SU-DHL-6 (cell line): ENCODE measurements around the gene RPS6KA5.

ENCODE experiments used
- H2AFZ ChIP-seq: fragments of 200-600 bp; sonication (generic); 2 replicates; pipeline ENCODE4 v1.6.1; 2014; ENCODE audit warnings: low read depth, mild to moderate bottlenecking, moderate library complexity, mixed read lengths, antibody characterized with exemption, low read length; ENCODE audit not compliant: severe bottlenecking
- H3F3A ChIP-seq: fragments of 200-600 bp; shearing (Covaris generic); 2 replicates; pipeline ENCODE4 v1.6.0; 2016; ENCODE audit warnings: antibody characterized with exemption, mild to moderate bottlenecking; ENCODE audit not compliant: insufficient read depth
- H3K27ac ChIP-seq: fragments of 200-600 bp; sonication (generic); 2 replicates; pipeline ENCODE4 v1.5.1; 2016; ENCODE audit warnings: low read depth, mild to moderate bottlenecking, low read length, moderate library complexity, mixed read lengths
- H3K27me3 ChIP-seq: fragments of 200-600 bp; sonication (generic), shearing (Covaris generic); 2 replicates; pipeline ENCODE4 v1.6.0; 2014; ENCODE audit warnings: mild to moderate bottlenecking, low read length
- H3K36me3 ChIP-seq: fragments of 200-600 bp; sonication (generic); 2 replicates; pipeline ENCODE4 v1.6.1; 2014; ENCODE audit warnings: mild to moderate bottlenecking, low read length, mixed read lengths
- H3K4me2 ChIP-seq: fragments of 300-600, 200-600 bp; shearing (Covaris generic), sonication (generic); 2 replicates; pipeline ENCODE4 v1.6.0; 2014; ENCODE audit warnings: low read length, low read depth, mild to moderate bottlenecking; ENCODE audit not compliant: poor library complexity, severe bottlenecking
- H3K4me3 ChIP-seq: fragments of 200-600 bp; sonication (generic); 2 replicates; pipeline ENCODE4 v1.5.1; 2014; ENCODE audit warnings: antibody characterized with exemption, low read length, mild to moderate bottlenecking, mixed read lengths; ENCODE audit not compliant: insufficient read depth, poor library complexity, severe bottlenecking
- H3K79me2 ChIP-seq: fragments of 200-600 bp; sonication (generic); 2 replicates; pipeline ENCODE4 v1.6.1; 2014; ENCODE audit warnings: mild to moderate bottlenecking, low read length, moderate library complexity; ENCODE audit not compliant: insufficient read depth
- H3K9ac ChIP-seq: fragments of 200-600 bp; sonication (generic); 2 replicates; pipeline ENCODE4 v1.7.0; 2014; ENCODE audit warnings: mild to moderate bottlenecking, low read length
- H3K9me2 ChIP-seq: fragments of 200-600 bp; sonication (generic); replicated peaks from 2 replicates; pipeline ENCODE4 v1.6.1; 2014; ENCODE audit warnings: low read length; ENCODE audit not compliant: insufficient read depth
- H3K9me3 ChIP-seq: fragments of 200-600 bp; sonication (generic); 2 replicates; pipeline ENCODE4 v1.6.1; 2014; ENCODE audit warnings: low read length, mixed read lengths; ENCODE audit not compliant: insufficient read depth
- H4K20me1 ChIP-seq: fragments of 200-600 bp; sonication (generic); 2 replicates; pipeline ENCODE4 v1.6.1; 2014; ENCODE audit warnings: low read depth, mild to moderate bottlenecking, antibody characterized with exemption, low read length, moderate library complexity, mixed read lengths
- CTCF ChIP-seq: fragments of 200-600 bp; sonication (generic); IDR thresholded peaks from one replicate; pipeline ENCODE4 v1.5.1; 2017; ENCODE audit warnings: antibody characterized with exemption, mild to moderate bottlenecking, low read length, moderate library complexity; ENCODE audit not compliant: insufficient read depth, poor library complexity, severe bottlenecking
- EZH2phosphoT487 ChIP-seq: fragments of 200-600 bp; sonication (generic), shearing (Covaris generic); conservative IDR thresholded peaks from 2 replicates; pipeline ENCODE4 v1.6.1; 2018; ENCODE audit warnings: mild to moderate bottlenecking, antibody characterized with exemption, low read length, moderate library complexity, mixed read lengths

Gene RPS6KA5

DNA sequence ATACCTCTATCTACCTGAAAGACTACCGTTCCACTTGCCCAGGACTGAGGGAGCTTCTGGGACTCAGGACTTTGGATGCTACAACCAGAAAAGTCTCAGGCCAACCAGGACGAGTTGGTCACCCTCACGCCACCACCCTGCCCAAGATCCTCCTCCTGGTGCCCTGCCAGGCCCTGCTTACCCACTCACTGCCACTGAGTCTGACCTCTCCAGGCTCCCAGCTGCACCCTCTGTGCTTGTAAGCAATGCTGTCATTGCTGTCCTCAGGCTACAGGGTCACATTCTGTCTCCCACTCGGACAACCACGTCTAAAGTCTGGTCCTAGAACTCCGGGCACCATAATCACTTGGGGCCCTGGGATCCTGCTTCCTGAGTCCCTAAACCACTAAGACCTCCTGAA is 253.4 kb downstream of the RPS6KA5 start:
- Histone ChIP-seq H4K20me1 (no peaks in the 10 kb centered on the region), H3K27me3 (no peaks in the 10 kb centered on the region), H3K27ac (no peak overlapping the region), H3K4me3 (no peak overlapping the region), H3K4me2 (no peak overlapping the region), H3K9ac (no peak overlapping the region), H3K9me2 (no peaks in the 10 kb centered on the region), H3F3A (no peaks in the 10 kb centered on the region), H3K9me3 (no peaks in the 10 kb centered on the region), H3K36me3 (no peaks in the 10 kb centered on the region), H2AFZ (no peak overlapping the region), H3K79me2 (no peaks in the 10 kb centered on the region)
- TF ChIP-seq CTCF (no peak), EZH2phosphoT487 (no peak)

GRCh38 chr14:90805662-90806540 is 254.5 kb downstream of the RPS6KA5 start:
- no peaks in the 10 kb centered on the region for H3K36me3 ChIP-seq
- H3K79me2 ChIP-seq: no peaks in the 10 kb centered on the region
- no peaks in the 10 kb centered on the region for H4K20me1 ChIP-seq
- H3K27me3 ChIP-seq: no peaks in the 10 kb centered on the region
- H3K4me3 ChIP-seq: no peak overlapping the region
- no peak overlapping the region for H3K9ac ChIP-seq
- H3F3A ChIP-seq: no peaks in the 10 kb centered on the region
- H3K9me3 ChIP-seq: no peaks in the 10 kb centered on the region
- no peak overlapping the region for H2AFZ ChIP-seq
- no peak overlapping the region for H3K27ac ChIP-seq
- H3K9me2 ChIP-seq: no peaks in the 10 kb centered on the region
- no peak overlapping the region for H3K4me2 ChIP-seq
- TF ChIP-seq EZH2phosphoT487: no peak
- no peak for TF ChIP-seq CTCF

DNA sequence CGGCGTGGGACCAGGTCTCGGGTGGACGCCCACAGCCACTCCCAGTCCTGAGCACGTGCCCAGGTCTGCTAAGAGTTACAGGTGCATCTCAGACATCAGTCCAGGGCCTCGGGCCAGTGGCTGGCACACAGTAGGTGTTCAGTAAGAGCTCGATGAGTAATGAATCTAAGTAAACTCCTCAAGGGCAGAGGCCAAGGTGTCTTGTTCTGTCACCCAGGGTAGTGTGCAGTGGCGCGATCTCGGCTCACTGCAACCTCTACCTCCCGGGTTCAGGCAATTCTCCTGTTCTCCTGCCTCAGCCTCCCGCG is 255.4 kb downstream of the RPS6KA5 start:
- Histone ChIP-seq H3K9me2 (no peaks in the 10 kb centered on the region), H3K9me3 (no peaks in the 10 kb centered on the region), H3K27me3 (no peaks in the 10 kb centered on the region), H2AFZ (no peak overlapping the region), H3K27ac (no peak overlapping the region), H3K9ac (no peak overlapping the region), H3K4me3 (no peak overlapping the region), H3K4me2 (no peak overlapping the region), H3F3A (no peaks in the 10 kb centered on the region), H4K20me1 (no peaks in the 10 kb centered on the region), H3K79me2 (no peaks in the 10 kb centered on the region), H3K36me3 (no peaks in the 10 kb centered on the region)
- TF ChIP-seq EZH2phosphoT487 (no peak), CTCF (no peak)
